ENCODE data around the gene CFAP77.

DNA sequence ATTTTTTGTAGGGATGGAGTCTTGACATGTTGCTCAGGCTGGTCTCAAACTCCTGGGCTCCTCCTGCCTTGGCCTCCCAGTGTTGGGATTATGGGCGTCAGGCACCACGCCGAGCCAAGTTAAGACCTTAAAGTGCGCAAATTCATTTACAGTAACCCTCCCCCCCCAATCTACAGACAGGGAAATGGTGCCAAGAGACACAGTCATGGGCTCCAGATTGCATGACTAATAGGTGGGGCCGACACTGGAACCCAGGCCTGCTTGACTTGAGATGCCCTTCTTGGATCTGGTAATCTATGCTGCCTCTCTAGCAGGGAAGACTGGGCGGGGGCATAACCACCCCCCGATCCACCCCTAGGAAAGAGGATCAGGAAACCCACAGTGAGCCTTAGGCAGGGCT, 22.9 kb upstream of the CFAP77 start:
- no peak for TF ChIP-seq EP300 (IDR thresholded peaks at IDR 0.05)
- TF ChIP-seq, protein P1, sequence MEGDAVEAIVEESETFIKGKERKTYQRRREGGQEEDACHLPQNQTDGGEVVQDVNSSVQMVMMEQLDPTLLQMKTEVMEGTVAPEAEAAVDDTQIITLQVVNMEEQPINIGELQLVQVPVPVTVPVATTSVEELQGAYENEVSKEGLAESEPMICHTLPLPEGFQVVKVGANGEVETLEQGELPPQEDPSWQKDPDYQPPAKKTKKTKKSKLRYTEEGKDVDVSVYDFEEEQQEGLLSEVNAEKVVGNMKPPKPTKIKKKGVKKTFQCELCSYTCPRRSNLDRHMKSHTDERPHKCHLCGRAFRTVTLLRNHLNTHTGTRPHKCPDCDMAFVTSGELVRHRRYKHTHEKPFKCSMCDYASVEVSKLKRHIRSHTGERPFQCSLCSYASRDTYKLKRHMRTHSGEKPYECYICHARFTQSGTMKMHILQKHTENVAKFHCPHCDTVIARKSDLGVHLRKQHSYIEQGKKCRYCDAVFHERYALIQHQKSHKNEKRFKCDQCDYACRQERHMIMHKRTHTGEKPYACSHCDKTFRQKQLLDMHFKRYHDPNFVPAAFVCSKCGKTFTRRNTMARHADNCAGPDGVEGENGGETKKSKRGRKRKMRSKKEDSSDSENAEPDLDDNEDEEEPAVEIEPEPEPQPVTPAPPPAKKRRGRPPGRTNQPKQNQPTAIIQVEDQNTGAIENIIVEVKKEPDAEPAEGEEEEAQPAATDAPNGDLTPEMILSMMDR (IDR thresholded peaks at IDR 0.05), result no peak
- TF ChIP-seq POLR2A (IDR thresholded peaks at IDR 0.05), result no peak
